Measurements from ENCODE around the gene FAM171A2.
"Not testable (repeated sequence)": the region's sequence is repeated elsewhere in the genome, so short reads cannot be mapped to it uniquely, and the experiment has no call there.

The FAM171A2 gene

DNA sequence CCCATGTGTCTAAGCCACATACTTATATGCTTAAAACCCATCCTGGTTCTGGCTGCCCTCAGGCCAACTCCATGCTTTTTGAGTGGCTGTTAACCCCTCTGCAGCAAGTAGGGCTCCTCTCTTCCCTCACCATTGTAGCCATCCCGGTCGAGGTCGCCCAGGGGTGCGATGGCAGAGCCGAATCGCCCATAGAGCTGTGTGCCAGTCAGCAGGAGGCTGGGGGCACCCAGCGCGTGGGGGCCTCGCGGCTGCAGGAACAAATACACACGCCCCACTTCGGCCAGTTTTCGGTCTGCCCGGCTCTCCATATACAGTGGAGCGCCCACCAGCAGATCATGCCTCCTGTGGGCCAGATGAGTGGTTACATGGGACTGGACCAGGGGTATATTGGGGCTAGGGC, 19.7 kb upstream of the FAM171A2 start:
- no peak for DNase-seq

DNA sequence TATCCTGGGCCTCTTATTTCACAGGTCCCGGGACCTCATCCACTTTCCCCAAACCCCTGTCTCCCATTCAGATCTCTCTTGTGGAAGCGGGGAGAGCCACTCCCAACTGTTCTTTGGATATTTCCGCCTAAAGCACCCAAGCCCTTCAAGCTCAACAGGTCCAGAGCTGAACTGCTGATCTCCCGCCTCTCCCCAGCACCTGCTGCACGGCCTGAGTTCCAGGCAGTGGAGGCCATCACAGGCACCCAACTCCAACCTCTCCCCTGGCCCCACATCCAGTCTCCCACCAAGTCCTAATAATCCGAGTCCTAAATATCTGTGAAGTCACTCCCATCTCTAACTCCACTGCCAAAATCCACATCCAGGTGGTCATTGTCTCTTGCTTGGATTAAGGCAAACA, 19.3 kb upstream of the FAM171A2 start:
- no peak for DNase-seq

DNA sequence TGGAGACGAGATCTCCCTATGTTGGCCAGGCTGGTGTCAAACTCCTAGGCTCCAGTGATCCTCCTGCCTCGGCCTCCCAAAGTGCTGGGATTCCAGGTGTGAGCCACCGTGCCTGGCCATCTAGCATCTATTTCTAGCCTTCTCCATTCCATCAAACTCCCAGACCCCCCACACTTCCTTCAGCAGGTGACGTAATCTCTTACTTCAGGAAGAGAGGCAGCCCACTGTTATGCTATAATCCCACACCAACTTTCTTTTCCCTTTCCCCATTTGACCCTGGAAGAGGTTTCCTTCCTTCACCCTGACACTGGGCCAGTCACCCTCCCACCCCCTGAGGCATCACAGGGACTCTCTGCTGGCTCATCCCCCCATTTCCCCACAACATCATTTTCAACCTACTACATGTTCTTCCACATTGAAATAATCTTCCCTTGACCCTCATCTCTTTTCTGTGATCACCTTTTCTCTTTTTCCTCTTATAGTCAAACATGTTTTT, 18.2 kb upstream of the FAM171A2 start:
- no peak for DNase-seq

DNA sequence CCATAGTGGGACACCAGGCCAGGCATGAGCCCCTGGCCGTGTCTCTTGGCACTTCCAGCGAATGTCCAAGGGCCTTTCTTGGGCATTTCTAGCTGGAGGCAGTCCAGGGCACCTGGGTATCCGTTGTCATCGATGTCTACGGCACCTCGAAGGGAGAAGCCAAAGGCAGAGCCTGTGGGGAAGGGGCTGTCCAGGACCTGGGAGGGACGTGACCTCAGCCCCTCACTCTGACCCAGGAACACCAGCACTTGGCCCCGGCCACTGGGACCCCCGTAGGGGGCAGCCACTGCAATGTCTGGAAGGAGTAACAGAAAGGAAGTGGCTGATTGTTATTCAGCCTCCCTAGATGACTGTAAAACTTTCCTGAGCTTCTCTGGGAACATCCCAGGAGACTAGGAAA, 17.1 kb upstream of the FAM171A2 start:
- no peak for DNase-seq

DNA sequence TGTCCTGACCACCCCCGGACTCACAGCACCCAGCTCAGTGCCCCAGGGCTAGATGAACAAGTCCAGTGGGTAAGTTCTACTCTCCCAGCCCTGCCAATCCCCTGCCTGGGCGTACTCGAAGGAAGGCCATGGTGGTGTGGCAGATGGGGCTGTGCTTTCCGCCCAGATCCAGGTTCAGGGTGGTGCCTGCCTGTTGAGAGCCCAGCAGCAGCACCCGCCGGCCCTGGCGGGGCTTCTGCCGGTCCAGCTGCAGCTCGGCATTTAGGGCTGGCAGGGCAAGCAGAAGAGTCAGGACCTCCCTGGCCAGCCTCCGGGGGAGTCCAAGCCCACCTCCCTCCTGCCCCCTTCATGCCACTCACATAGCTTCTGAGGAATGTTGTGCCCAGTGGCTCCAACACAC, 16.2 kb upstream of the FAM171A2 start:
- DNase-seq = no peak

DNA sequence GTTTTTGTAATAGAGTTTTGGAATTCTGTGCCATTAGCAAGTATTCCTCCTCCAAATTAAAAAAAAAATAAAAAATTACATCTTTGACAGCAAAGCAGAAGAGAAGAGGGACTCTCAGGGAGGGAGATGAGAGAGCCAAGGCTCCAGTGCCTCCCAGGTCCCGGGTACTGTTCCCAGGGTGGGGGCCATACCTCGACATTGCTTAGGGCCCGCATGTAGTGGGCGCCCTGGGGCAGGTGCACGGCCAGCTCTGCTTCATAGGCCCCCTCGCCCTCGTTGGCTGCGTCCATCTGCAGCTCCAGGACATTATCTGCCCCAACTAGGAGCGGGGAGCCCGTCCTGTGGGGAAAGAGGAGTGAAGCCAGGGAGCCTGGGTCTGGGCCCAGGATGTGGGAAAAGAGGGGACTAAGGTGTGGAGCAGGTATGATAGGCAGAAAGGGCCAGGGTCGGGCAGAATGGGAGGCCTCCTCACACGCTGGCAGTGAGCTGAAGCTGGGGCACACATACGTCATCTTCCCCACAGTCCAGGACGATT, 14.6 kb upstream of the FAM171A2 start:
- no peak for DNase-seq

DNA sequence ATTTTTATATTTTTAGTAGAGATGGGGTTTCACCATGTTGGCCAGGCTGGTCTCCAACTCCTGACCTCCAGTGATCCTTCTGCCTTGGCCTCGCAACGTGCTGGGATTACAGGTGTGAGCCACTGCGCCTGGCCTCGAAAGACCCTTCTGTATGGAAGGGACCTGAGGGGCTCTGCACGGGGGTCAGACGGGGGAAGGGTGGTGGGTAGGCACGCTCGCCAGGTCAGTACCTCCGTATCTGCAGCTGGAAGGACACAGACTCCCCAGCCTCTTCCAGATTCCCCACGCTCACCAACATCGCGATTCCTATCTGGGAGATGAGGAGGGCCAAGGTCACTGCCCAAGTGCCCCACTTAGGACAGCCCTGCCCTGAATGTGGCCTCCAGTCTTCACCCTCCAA, 13.1 kb upstream of the FAM171A2 start:
- DNase-seq = no peak

DNA sequence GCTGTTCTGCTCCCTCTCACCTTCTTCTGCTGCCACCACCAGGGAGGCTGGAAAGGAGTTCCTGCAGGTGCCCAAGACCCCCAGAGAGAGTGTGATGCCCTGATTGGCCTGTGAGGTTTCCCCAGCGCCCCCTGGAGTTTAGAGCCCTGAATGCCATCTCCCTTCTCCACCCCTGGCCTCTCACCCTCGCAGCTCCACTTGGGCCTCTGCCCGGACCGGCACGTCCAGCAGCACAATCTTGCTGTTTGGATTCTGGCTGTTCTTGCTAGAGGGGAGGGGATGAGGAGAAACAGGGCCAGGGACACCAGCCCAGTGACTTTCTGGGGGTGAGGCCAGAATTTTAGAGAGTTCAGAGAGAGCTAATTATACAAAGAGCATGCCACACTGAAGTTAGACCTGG, 12.5 kb upstream of the FAM171A2 start:
- DNase-seq = no peak

DNA sequence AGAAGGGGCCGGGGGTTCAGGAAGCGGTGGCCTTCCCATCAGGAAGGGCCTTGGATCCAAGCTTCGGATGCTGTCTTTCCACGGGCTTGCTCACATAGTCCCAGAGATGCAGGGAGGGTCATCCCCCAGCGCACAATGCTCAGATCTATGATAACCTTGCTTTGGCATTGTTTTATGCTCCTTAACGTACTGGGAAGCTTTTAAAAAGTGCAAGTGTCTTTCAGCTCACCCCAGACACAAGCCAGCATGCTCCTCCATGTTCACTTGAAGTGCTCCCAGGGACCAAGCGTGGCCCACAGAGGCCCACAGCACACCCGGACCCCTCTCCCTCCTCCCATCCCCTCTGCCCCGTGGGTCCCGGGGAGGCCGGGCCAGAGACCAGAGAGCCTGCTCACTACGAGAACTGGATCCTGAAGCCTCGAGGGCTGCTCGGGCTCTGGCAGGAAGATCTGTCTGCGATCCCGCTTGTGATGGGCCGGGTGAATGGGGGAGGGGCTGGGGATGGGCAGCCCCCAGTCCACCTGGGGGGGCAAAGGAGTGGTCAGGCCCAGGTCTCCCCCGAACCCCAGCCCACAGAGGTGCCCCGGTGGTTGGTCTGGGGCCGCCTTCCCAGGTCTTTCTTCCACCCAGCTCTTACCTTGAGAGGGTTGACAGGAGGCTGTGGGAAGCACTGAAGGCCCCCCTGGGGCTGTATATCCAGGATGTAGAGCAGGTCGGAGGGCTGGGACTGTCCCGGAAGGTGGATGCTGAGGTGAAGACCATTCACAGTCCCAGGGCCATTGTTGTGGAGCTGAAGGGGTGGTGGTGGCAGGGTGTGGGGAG, 11.8 kb upstream of the FAM171A2 start:
- DNase-seq = no peak

DNA sequence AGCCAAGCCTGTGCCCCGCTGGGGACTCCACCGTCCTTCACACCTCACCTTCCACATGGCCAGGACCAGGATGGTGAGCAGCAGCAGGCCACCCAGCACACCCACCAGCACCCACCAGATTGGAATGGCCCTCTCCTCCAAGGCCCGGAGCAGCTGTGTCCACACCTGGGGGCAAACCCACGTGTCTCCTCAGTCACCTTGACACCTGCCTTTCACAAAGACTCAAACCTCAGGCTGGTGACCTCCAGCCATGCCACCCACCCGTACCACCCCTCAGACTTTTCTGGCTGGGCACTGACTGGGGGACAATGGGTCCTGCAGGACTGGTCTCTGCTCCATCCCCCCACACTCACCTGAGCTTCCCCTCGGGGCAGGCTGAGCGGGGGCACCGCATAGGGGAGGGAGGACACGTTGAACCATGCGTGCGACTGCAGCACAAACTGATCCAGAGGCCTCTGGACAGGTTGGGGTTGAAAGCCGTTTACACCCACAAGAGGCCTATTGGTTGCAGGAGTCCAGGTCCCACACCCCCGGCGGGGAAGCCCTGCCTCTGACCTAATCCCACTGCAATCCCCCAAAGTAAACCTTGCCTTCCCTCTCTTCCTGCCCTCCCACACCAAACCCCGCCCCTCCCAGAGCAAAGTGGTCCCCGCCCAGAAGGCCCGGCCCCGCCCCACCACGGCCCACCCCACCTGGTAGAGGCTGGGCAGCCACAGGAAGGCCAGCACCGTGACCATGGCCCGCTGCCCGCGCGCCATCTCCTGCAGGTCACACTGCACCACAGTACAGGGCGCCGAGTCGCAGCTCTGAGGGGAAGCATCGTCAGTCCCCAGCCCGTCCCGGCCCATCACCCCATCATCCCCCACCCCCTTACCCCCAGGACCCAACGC, 10.9 kb upstream of the FAM171A2 start:
- DNase-seq = no peak

DNA sequence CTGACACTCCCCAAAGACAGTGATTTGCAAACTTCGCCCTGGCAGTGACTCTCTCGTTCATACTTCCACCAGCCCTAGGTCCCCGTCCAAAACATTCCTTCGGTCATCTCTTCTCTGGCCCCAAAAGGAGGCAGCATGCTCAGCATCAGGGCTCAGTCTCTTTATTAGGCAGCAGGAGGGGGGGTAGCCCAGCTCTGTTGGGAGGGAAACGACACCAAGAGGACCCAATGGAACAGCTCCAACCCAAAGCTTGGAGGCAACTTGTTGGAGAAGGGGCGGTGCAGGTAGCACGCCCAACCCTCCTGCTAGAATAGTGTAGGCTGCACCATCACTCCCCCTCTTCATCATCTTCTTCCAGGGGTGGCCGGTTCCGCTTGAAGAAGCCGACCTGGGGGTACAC, 8.4 kb upstream of the FAM171A2 start:
- DNase-seq = no peak

DNA sequence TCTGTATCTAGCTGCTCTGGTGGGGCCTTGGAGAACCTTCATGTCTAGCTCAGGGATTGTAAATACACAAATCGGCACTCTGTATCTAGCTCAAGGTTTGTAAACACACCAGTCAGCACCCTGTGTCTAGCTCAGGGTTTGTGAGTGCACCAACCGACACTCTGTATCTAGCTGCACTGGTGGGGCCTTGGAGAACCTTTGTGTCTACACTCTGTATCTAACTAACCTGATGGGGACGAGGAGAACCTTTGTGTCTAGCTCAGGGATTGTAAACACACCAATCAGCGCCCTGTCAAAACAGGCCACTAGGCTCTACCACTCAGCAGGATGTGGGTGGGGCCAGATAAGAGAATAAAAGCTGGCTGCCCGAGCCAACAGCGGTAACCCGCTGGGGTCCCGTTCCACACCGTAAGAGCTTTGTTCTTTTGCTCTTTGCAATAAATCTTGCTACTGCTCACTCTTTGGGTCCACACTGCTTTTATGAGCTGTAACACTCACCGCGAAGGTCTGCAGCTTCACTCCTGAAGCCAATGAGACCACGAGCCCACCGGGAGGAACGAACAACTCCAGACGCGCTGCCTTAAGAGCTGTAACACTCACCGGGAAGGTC, 5.9 kb upstream of the FAM171A2 start:
- DNase-seq = not testable (repeated sequence)

DNA sequence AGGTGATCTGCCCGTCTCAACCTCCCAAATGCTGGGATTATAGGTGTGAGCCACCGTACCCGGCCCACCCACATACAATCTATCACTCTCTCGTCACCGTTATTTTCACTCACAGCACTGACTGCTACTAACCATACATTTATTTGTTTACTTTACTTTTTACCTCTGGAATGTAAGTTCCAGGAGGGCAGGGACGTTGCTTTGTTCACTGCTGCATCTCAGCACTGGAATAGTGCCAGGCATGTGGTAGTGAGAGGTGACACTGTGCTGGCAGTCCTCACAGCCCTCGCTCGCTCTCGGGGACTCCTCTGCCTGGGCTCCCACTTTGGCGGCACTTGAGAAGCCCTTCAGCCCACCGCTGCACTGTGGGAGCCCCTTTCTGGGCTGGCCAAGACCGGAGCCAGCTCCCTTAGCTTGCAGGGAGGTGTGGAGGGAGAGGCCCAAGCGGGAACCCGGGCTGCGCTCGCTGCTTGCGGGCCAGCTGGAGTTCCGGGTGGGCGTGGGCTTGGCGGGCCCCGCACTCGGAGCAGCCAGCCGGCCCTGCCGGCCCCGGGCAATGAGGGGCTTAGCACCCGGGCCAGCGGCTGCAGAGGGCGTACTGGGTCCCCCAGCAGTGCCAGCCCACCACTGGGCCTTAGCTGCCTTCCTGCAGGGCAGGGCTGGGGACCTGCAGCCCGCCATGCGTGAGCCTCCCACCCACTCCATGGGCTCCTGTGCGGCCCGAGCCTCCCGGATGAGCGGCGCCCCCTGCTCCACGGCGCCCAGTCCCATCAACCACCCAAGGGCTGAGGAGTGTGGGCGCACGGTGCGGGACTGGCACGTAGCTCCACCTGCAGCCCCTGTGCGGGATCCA, 5.0 kb upstream of the FAM171A2 start:
- not testable (repeated sequence) for DNase-seq

DNA sequence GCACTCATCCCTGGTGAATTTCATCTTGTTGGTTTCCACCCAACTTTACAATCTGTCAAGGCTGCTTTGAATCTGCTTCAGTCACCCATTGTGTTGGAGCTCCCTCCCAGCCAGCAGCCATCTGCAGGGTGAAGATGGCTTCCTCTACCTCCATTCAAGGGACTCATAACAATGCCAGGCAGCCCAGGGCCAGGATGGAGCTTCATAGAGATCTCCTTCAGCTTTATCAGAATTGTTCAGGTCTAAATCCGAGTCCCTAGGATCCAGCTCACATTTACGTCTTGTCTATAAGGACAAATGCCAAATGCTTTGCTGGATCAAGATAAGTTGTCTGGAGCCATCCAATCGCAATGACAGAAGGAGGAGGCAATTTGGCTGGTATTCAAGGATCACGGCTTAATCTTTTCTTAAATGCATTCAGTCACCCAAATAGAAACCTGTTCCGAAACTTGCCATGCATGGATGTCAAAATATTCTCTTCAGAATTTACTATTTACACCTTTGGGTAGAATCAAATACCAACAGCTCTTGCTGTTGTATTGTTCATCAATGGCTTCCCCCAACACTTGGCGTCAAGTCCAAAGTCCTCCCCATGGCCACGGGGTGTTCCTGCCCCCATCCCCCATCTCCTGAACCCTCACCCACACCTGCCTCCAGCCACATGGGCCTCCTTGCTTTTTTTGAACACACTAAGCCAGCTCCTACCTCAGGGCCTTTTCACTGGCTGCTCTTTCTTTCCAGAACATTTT, 3.8 kb upstream of the FAM171A2 start:
- DNase-seq = no peak

DNA sequence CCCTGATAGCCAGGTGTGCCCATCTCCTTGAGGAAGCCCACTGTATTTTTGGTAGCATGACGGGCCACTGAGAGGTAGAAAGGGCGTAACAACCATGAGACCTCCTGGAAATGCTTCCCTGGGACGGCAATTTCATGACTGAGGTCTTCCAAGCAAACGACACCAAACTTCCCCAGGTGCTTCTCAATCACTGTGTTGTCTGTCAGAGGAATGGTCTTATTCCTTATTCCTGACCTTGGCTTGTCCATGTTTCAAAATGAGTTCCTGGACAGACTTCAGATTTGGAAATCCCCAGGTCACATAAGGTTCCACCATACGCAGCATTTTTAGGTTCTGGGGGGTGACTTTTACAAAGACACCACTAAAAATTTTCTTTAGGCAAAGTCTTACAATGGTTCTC, 1.4 kb upstream of the FAM171A2 start:
- not testable (repeated sequence) for DNase-seq

DNA sequence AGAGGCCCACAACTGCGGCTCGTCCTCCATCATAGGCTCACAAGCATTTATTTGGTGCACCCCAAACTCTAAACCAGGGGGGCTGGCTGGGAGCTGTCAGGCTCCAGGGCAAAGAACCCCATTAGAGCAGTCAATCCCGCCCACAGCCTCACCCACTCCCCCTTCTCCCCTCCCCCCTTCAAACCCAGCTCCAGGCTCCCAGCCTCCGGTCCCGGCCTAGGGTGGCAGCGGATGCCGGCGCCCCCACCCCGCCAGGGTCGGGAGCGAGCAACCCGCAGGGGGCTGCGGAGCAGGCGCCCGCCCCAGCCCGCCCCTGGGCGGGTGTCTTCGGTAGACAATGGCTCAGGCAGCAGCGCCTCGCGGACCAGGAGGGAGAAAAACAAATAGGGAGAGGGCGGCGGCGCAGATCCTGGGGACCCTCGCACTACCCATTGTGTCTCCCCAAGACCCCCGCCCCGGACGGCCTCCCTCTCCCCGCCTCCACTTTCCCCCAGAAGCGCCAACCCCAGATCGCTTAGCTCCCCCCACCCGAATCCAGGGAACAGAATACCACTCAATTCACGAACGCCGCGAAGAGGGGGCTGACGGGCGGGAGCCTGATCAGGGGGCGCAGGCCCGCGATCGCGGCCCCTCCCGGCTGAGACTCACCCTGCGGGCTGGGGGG, 572 bp downstream of the FAM171A2 start:
- DNase-seq = peak in 1 of 2 experiments; percentile 9

DNA sequence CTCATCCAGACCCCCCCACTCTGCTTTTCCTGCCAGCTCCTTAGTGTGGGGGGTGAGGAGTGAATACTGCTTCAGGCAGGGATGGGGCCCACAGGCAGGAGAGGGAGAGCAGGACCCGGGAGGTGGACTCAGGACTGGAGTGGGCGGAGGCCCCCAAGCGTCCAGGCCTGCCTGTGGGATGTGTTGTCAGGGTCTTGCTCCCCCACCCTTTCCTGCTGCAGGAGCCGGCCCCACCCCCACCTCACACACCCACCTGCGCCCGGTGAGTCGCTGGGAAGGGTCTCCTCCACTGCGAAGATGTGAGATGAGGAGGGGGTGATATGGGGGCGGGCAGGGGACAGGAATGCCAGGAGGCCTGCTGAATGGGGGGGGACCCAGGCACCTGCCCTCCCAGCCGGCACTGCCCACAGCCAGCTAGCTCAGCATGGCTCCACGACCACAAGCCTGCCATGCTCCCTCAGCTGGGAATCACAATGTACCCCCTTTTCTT, 1.1 kb downstream of the FAM171A2 start:
- DNase-seq = no peak

DNA sequence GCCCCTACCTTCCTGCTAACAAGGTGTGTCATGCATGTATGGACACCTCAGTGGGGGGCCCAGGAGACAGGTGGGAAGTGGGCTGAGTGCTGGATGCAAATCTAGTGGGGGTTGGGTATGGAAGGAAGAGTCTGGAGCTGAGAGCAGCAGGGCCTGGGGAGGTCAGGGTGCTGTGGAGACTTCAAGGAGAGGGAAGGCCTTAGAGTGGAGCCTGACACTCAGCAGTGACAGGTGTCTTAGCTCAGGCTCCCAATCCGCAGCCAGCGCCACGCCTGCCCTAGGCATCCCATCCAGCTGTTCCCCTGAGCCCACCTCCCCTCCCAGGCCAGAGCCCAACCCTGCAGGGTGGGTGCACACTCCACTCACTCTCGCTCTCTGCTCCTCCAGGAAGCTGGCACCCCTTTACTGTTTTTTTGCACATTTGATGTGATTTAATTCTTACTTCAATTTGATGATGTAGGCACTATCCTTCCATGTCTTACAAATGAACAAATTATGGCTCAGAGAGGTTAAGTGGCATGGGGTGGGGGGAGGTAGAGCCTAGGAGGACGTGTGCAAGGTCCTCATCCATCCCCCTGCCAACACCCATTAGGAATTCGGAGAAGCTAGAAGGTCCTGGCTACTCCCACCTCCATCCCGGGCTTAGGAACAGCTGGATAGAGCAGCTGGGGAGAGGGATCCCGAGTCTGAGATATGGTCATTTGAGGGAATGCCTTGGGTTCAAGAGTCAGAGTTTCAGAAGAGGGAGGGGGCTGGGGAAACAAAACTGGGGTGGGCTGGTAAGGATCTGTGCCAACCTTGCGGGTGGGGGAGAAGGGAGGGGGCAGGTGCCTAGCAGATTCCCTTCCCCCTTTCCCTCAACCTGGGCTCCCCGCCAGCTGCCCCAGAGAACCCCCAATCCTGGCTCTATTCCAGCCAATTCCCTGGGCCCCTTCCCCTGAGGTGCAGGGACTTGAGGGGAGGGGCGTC, 2.1 kb downstream of the FAM171A2 start:
- DNase-seq = no peak

DNA sequence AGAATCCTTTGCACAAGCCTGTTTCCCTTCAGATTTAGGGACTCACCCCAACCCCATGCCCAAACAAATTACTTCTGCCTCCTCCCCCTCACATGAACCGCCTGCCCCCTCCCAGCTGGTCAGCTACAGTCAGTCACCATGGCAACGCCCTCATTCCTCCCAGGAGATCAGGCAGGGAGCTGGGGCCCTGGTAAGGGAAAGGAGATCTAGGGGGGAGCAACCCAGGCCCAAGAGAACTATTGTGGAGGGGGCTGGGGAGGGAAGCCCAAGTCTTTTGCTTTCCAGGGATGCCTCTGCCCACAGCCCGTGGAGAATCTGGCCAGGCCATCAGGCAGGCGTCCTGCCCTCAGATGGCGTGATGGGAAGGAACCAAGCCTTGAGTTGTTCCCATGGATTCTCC, 2.8 kb downstream of the FAM171A2 start:
- DNase-seq = no peak
